OCI-LY1 (cell line): ENCODE data around the gene SEMA5A.

Source experiments
- H2AFZ ChIP-seq: fragments of 200-600 bp; sonication (generic), shearing (Covaris generic); 2 replicates; pipeline ENCODE4 v1.6.0; 2014; ENCODE audit warnings: antibody characterized with exemption, mild to moderate bottlenecking, low read length
- H3F3A ChIP-seq: fragments of 200-600 bp; sonication (generic), shearing (Covaris generic); 2 replicates; pipeline ENCODE4 v1.6.0; 2014; ENCODE audit warnings: mild to moderate bottlenecking, antibody characterized with exemption, low read length, moderate library complexity; ENCODE audit not compliant: insufficient read depth
- H3K27ac ChIP-seq: fragments of 200-600 bp; sonication (generic); 2 replicates; pipeline ENCODE4 v1.5.1; 2014; ENCODE audit warnings: low read length, mixed run types, mild to moderate bottlenecking, low read depth; ENCODE audit not compliant: poor library complexity, severe bottlenecking
- H3K27me3 ChIP-seq: fragments of 200-600 bp; sonication (generic); 2 replicates; pipeline ENCODE4 v1.6.0; 2014; ENCODE audit warnings: antibody characterized with exemption, mild to moderate bottlenecking, low read length, moderate library complexity; ENCODE audit not compliant: insufficient read depth
- H3K36me3 ChIP-seq: fragments of 200-600 bp; sonication (generic); 2 replicates; pipeline ENCODE4 v1.6.1; 2014; ENCODE audit warnings: mild to moderate bottlenecking, antibody characterized with exemption, low read length, moderate library complexity, mixed read lengths; ENCODE audit not compliant: insufficient read depth
- H3K4me1 ChIP-seq: fragments of 200-600 bp; sonication (generic); 2 replicates; pipeline ENCODE4 v1.5.1; 2014; ENCODE audit warnings: mild to moderate bottlenecking, low read length, moderate library complexity; ENCODE audit not compliant: insufficient read depth, severe bottlenecking
- H3K4me2 ChIP-seq: fragments of 200-600 bp; sonication (generic), shearing (Covaris generic); 2 replicates; pipeline ENCODE4 v1.6.1; 2014; ENCODE audit warnings: low read length
- H3K4me3 ChIP-seq: fragments of 200-600 bp; sonication (generic); 2 replicates; pipeline ENCODE4 v1.5.1; 2014; ENCODE audit warnings: low read length, low read depth, mild to moderate bottlenecking, mixed read lengths; ENCODE audit not compliant: poor library complexity, severe bottlenecking
- H3K79me2 ChIP-seq: fragments of 200-600 bp; shearing (Covaris generic); 2 replicates; pipeline ENCODE4 v1.6.1; 2016; ENCODE audit warnings: mixed run types, low read length, mixed read lengths; ENCODE audit not compliant: insufficient read depth
- H3K9ac ChIP-seq: fragments of 200-600 bp; sonication (generic), shearing (Covaris generic); 2 replicates; pipeline ENCODE4 v1.6.1; 2014; ENCODE audit warnings: mild to moderate bottlenecking, low read length, mixed read lengths
- H3K9me2 ChIP-seq: fragments of 200-600 bp; sonication (generic), shearing (Covaris generic); 2 replicates; pipeline ENCODE4 v1.6.1; 2014; ENCODE audit warnings: low read depth, mild to moderate bottlenecking, low read length, mixed read lengths
- H3K9me3 ChIP-seq: fragments of 200-600 bp; shearing (Covaris generic); 2 replicates; pipeline ENCODE4 v1.6.1; 2014; ENCODE audit warnings: low read length, mixed read lengths
- H4K20me1 ChIP-seq: fragments of 200-600 bp; sonication (generic), shearing (Covaris generic); 2 replicates; pipeline ENCODE4 v1.6.0; 2016; ENCODE audit warnings: mild to moderate bottlenecking, low read length; ENCODE audit not compliant: insufficient read depth
- EZH2 ChIP-seq: fragments of 200-600 bp; sonication (generic), shearing (Covaris generic); IDR thresholded peaks from 2 replicates; pipeline ENCODE4 v1.8.0; 2017; ENCODE audit warnings: borderline replicate concordance, mixed run types, mild to moderate bottlenecking, antibody characterized with exemption, low read length, moderate library complexity, mixed read lengths
- TF ChIP-seq, protein P1 (sequence below): fragments of 200-600 bp; sonication (generic), shearing (Covaris generic); IDR thresholded peaks from 2 replicates; pipeline ENCODE4 v1.5.1; 2017; ENCODE audit warnings: mild to moderate bottlenecking, antibody characterized with exemption, low read length, moderate library complexity, mixed read lengths

The SEMA5A gene

DNA sequence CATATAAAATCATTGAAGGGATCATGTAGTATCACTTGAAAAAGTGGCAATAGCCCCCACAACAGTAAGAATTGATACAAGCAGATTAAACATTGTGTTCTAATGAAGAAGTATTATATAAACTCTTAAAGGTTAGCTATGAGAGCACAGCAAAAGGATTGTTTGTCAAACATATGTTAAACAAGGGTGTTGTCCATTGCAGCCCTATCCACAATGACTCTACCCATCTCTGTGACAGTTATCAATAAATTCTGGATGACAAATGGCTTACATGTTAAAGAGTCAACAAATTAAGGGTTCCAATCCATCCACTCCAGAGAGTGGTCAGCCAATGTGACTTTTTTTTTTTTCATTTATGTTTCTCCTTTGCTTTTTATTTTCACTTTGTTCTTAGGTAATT is 238.7 kb downstream of the SEMA5A start:
- H3K27ac ChIP-seq = no peak overlapping the region
- no peaks in the 10 kb centered on the region for H3K4me1 ChIP-seq
- H3K9ac ChIP-seq = no peak overlapping the region
- H3K4me3 ChIP-seq = no peak overlapping the region
- no peak overlapping the region for H2AFZ ChIP-seq
- H3K27me3 ChIP-seq = no peaks in the 10 kb centered on the region
- H3K9me3 ChIP-seq = no peaks in the 10 kb centered on the region
- H3K9me2 ChIP-seq = no peaks in the 10 kb centered on the region
- H3F3A ChIP-seq = no peaks in the 10 kb centered on the region
- no peaks in the 10 kb centered on the region for H3K79me2 ChIP-seq
- H4K20me1 ChIP-seq = no peaks in the 10 kb centered on the region
- no peak overlapping the region for H3K4me2 ChIP-seq
- no peaks in the 10 kb centered on the region for H3K36me3 ChIP-seq
- TF ChIP-seq EZH2 = no peak
- TF ChIP-seq, protein P1, sequence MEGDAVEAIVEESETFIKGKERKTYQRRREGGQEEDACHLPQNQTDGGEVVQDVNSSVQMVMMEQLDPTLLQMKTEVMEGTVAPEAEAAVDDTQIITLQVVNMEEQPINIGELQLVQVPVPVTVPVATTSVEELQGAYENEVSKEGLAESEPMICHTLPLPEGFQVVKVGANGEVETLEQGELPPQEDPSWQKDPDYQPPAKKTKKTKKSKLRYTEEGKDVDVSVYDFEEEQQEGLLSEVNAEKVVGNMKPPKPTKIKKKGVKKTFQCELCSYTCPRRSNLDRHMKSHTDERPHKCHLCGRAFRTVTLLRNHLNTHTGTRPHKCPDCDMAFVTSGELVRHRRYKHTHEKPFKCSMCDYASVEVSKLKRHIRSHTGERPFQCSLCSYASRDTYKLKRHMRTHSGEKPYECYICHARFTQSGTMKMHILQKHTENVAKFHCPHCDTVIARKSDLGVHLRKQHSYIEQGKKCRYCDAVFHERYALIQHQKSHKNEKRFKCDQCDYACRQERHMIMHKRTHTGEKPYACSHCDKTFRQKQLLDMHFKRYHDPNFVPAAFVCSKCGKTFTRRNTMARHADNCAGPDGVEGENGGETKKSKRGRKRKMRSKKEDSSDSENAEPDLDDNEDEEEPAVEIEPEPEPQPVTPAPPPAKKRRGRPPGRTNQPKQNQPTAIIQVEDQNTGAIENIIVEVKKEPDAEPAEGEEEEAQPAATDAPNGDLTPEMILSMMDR = no peak

- Histone ChIP-seq H4K20me1 (no peaks in the 10 kb centered on the region), H3K9me2 (no peaks in the 10 kb centered on the region), H3K4me3 (no peak overlapping the region), H3K36me3 (no peaks in the 10 kb centered on the region), H3K27me3 (no peaks in the 10 kb centered on the region), H3K79me2 (no peaks in the 10 kb centered on the region), H3K27ac (no peak overlapping the region), H2AFZ (no peak overlapping the region), H3K9me3 (no peaks in the 10 kb centered on the region), H3K4me2 (no peak overlapping the region), H3K4me1 (no peaks in the 10 kb centered on the region), H3F3A (no peaks in the 10 kb centered on the region), H3K9ac (no peak overlapping the region)
- no peak for TF ChIP-seq EZH2
- TF ChIP-seq, protein P1 = no peak
Observed at GRCh38 chr5:9302218-9302617, 243.7 kb downstream of the SEMA5A start.

- Histone ChIP-seq H3K9me2 (no peaks in the 10 kb centered on the region), H4K20me1 (no peaks in the 10 kb centered on the region), H3K9ac (no peak overlapping the region), H2AFZ (no peak overlapping the region), H3K4me2 (no peak overlapping the region), H3K4me1 (no peaks in the 10 kb centered on the region), H3K4me3 (no peak overlapping the region), H3K27me3 (no peaks in the 10 kb centered on the region), H3K9me3 (no peaks in the 10 kb centered on the region), H3K36me3 (no peaks in the 10 kb centered on the region), H3K27ac (no peak overlapping the region), H3K79me2 (no peaks in the 10 kb centered on the region), H3F3A (no peaks in the 10 kb centered on the region)
- TF ChIP-seq EZH2 = no peak
- TF ChIP-seq, protein P1 = no peak
Observed at GRCh38 chr5:9301200-9301599, 244.7 kb downstream of the SEMA5A start.
